Measurements from ENCODE around the gene NT5C1B. TPM values are rescaled to one million over a fixed set of nuclear protein-coding genes. Genes with fewer than 3 reads are reported as not detected.

The NT5C1B gene
- total and polyA plus RNA-seq, 10 of the 15 experiments (the other 5 are each of a cell fraction or from before 2014, with no cell fraction given): 0.40 to 0.44 TPM; not detected in 8

DNA sequence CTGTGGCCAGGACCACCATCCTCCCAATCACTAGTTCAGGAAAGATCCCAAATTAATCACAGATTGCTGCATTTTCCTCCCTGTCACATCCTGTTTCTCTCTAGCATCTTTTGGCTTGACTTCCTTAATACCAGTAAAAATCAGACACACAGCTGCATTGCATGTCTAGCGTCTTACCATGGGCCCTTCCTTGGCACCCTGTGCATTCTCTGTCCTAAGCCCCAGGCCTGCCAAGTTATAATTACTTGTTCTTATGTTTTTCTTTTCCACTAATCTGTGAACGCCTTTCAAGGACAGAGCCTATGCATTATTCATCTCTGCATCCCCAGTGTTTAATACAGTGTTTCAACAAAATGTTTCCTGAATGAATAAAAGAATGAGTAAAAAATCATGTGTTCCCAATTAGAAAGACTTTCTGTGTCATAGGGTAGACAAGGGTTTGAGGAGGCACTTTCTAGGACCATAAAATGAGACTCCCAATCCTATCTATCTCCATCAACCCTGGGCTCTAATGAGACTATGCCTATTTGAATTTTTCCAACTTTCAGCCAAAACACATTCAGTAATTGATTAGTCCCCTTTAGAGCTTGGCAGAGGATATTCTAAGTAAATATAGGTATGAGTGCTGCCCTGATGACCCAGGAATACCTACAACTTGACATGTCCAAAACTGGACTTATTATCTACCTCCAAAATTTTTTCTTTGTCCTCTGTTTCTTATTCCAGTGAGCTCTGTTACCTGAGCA, 10.3 kb upstream of the NT5C1B start:
- in situ Hi-C loops (cut with MboI): no loop called here
- TF ChIP-seq PML (IDR thresholded peaks at IDR 0.05; ENCODE audit: low read length): no peak
- H3K9ac ChIP-seq (ENCODE audit: control insufficient read depth, insufficient read depth, low read length): no peak overlapping the region
- no peak for FAIRE-seq
- POLR2A ChIA-PET: no interaction called here
- no peak overlapping the region for H3K27ac ChIP-seq (ENCODE audit: control insufficient read depth, insufficient read depth)
- SMC1A ChIA-PET (ENCODE audit: uncharacterized antibody, unreplicated experiment): no interaction called here
- WGBS (ENCODE audit: insufficient coverage, insufficient replicate concordance, low lambda C conversion rate, missing lambda C conversion rate): 24% methylated on average over 2 of the region's 2 CpGs
- no peaks in the 10 kb centered on the region for H3K4me1 ChIP-seq (ENCODE audit: control insufficient read depth, insufficient read depth, low read length)
- intact Hi-C loops (cut with micrococcal nuclease; ENCODE audit: unreplicated experiment): no loop called here
- H3K9me3 ChIP-seq (replicated peaks; ENCODE audit: control insufficient read depth, insufficient read depth, low read length): no peaks in the 10 kb centered on the region
- no peak for DNase-seq (ENCODE audit: low read depth, low spot score)
- no peaks in the 10 kb centered on the region for H3K36me3 ChIP-seq (ENCODE audit: control insufficient read depth in 2 of 2, insufficient read depth in 2 of 2, low read length in 1 of 2)
- no TSS peak for BruUV-seq (replicated peaks)
- H2AFZ ChIP-seq (ENCODE audit: control insufficient read depth, low read depth, low read length): no peak overlapping the region
- H3K27me3 ChIP-seq (replicated peaks in 1 of 2; ENCODE audit: control insufficient read depth in 2 of 2, insufficient read depth in 2 of 2, low read length in 1 of 2): no peaks in the 10 kb centered on the region
- ATAC-seq: no peak
- CTCF ChIA-PET: no interaction called here
- RAD21 ChIA-PET (ENCODE audit: unreplicated experiment): no interaction called here
- H3K79me2 ChIP-seq (ENCODE audit: control insufficient read depth, insufficient read depth, low read length): no peaks in the 10 kb centered on the region
- H3K4me3 ChIP-seq: no peak overlapping the region
- no peaks in the 10 kb centered on the region for H4K20me1 ChIP-seq (ENCODE audit: control insufficient read depth, insufficient read depth)
- H3K4me2 ChIP-seq (ENCODE audit: control insufficient read depth, insufficient read depth): no peak overlapping the region

- DNase-seq (ENCODE audit: low read depth, low spot score): no peak
- in situ Hi-C loops (cut with MboI): no loop called here
- no peaks in the 10 kb centered on the region for H3K79me2 ChIP-seq (ENCODE audit: control insufficient read depth, insufficient read depth, low read length)
- no peaks in the 10 kb centered on the region for H3K36me3 ChIP-seq (ENCODE audit: control insufficient read depth in 2 of 2, insufficient read depth in 2 of 2, low read length in 1 of 2)
- H3K9me3 ChIP-seq (replicated peaks; ENCODE audit: control insufficient read depth, insufficient read depth, low read length): no peaks in the 10 kb centered on the region
- H3K4me3 ChIP-seq: no peak overlapping the region
- POLR2A ChIA-PET: no interaction called here
- RAD21 ChIA-PET (ENCODE audit: unreplicated experiment): no interaction called here
- H4K20me1 ChIP-seq (ENCODE audit: control insufficient read depth, insufficient read depth): no peaks in the 10 kb centered on the region
- WGBS (ENCODE audit: insufficient coverage, insufficient replicate concordance, low lambda C conversion rate, missing lambda C conversion rate): 76% methylated on average over 6 of the region's 6 CpGs
- no peak overlapping the region for H2AFZ ChIP-seq (ENCODE audit: control insufficient read depth, low read depth, low read length)
- no peak for FAIRE-seq
- SMC1A ChIA-PET (ENCODE audit: uncharacterized antibody, unreplicated experiment): no interaction called here
- intact Hi-C loops (cut with micrococcal nuclease; ENCODE audit: unreplicated experiment): no loop called here
- H3K9ac ChIP-seq (ENCODE audit: control insufficient read depth, insufficient read depth, low read length): no peak overlapping the region
- no TSS peak for BruUV-seq (replicated peaks)
- H3K27ac ChIP-seq (ENCODE audit: control insufficient read depth, insufficient read depth): no peak overlapping the region
- no peaks in the 10 kb centered on the region for H3K27me3 ChIP-seq (replicated peaks in 1 of 2; ENCODE audit: control insufficient read depth in 2 of 2, insufficient read depth in 2 of 2, low read length in 1 of 2)
- no peaks in the 10 kb centered on the region for H3K4me1 ChIP-seq (ENCODE audit: control insufficient read depth, insufficient read depth, low read length)
- no peak for ATAC-seq
- no peak overlapping the region for H3K4me2 ChIP-seq (ENCODE audit: control insufficient read depth, insufficient read depth)
- CTCF ChIA-PET: no interaction called here
- TF ChIP-seq, protein P1, sequence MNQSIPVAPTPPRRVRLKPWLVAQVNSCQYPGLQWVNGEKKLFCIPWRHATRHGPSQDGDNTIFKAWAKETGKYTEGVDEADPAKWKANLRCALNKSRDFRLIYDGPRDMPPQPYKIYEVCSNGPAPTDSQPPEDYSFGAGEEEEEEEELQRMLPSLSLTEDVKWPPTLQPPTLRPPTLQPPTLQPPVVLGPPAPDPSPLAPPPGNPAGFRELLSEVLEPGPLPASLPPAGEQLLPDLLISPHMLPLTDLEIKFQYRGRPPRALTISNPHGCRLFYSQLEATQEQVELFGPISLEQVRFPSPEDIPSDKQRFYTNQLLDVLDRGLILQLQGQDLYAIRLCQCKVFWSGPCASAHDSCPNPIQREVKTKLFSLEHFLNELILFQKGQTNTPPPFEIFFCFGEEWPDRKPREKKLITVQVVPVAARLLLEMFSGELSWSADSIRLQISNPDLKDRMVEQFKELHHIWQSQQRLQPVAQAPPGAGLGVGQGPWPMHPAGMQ (IDR thresholded peaks at IDR 0.05; ENCODE audit: borderline replicate concordance): no peak
- no peak for TF ChIP-seq RFX5 (IDR thresholded peaks at IDR 0.05; ENCODE audit: low read depth, low read length)
- no peak for TF ChIP-seq GABPA (IDR thresholded peaks at IDR 0.05; ENCODE audit: low read depth)
- TF ChIP-seq FOS (IDR thresholded peaks at IDR 0.05; ENCODE audit: borderline replicate concordance, extremely low read depth, insufficient read length): no peak
- no peak for TF ChIP-seq CREB1 (IDR thresholded peaks at IDR 0.05; ENCODE audit: low read depth)
- TF ChIP-seq WRNIP1 (IDR thresholded peaks at IDR 0.05; ENCODE audit: borderline replicate concordance, low read depth, low read length): no peak
- no peak for TF ChIP-seq IRF3 (IDR thresholded peaks at IDR 0.05)
- TF ChIP-seq HDGF (IDR thresholded peaks at IDR 0.05): no peak
- no peak for TF ChIP-seq YY1 (IDR thresholded peaks at IDR 0.05; ENCODE audit: low read depth, low read length)
- no peak for TF ChIP-seq E4F1 (IDR thresholded peaks at IDR 0.05; ENCODE audit: borderline replicate concordance, partially characterized antibody)
- TF ChIP-seq MAX (IDR thresholded peaks at IDR 0.05; ENCODE audit: low read depth, low read length): no peak
Observed at GRCh38 chr2:18598848-18599484, 9.6 kb upstream of the NT5C1B start.

All from GM12878 (cell line).